Measurements from ENCODE around the gene LTBP1. TPM values are rescaled to one million over a fixed set of nuclear protein-coding genes. Genes with fewer than 3 reads are reported as not detected.

The LTBP1 gene
- total RNA-seq, 2 experiments from 2014 or later, result 0.06 TPM; not detected in 1

DNA sequence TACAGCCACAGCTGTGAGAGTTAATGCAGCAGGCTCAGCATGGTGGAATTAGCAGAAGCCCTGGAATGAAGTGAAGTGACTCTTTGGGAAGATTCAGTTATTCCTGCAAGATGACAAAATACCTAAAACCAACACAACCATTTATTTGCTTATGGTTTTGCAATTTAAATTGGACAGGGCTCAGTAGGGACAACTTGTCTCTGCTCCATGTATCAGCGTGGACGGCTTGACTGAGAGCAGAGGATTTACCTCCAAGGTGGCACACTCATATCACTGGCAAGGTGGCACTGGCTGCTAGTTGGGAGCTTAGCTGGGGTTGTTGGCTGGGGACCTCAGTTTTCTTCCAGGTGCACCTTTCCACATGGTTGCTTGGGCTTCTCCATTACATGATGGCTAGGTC lies 58.3 kb downstream of the LTBP1 start:
- Mint-ChIP-seq H3K4me1 (ENCODE audit: low read depth) (no peaks in the 10 kb centered on the region), H3K9me3 (no peaks in the 10 kb centered on the region), H3K27me3 (no peaks in the 10 kb centered on the region), H3K36me3 (ENCODE audit: low read depth) (no peaks in the 10 kb centered on the region), H3K4me3 (no peak overlapping the region), H3K27ac (no peak overlapping the region)
- ChIA-PET CTCF (interaction anchor here (0.6 kb wide), 1 partner anchor 375 kb away, joined by 3 read pairs; no protein-coding TSS in a partner anchor), POLR2A (no interaction called here)
- no peaks in the 10 kb centered on the region for H3K4me1 ChIP-seq (ENCODE audit: insufficient read depth, low read length)
- no peak overlapping the region for H3K27ac ChIP-seq (ENCODE audit: low read depth in 1 of 2, low read length in 2 of 2)
- H3K36me3 ChIP-seq (ENCODE audit: insufficient read depth, low read length), result no peaks in the 10 kb centered on the region
- H3K27me3 ChIP-seq (ENCODE audit: control insufficient read depth in 1 of 2, insufficient read depth in 2 of 2, low read length in 2 of 2), result no peaks in the 10 kb centered on the region
- no peaks in the 10 kb centered on the region for H3K9me3 ChIP-seq (ENCODE audit: control insufficient read depth in 1 of 2, insufficient read depth in 1 of 2, low read length in 2 of 2)
- TF ChIP-seq, protein P1, sequence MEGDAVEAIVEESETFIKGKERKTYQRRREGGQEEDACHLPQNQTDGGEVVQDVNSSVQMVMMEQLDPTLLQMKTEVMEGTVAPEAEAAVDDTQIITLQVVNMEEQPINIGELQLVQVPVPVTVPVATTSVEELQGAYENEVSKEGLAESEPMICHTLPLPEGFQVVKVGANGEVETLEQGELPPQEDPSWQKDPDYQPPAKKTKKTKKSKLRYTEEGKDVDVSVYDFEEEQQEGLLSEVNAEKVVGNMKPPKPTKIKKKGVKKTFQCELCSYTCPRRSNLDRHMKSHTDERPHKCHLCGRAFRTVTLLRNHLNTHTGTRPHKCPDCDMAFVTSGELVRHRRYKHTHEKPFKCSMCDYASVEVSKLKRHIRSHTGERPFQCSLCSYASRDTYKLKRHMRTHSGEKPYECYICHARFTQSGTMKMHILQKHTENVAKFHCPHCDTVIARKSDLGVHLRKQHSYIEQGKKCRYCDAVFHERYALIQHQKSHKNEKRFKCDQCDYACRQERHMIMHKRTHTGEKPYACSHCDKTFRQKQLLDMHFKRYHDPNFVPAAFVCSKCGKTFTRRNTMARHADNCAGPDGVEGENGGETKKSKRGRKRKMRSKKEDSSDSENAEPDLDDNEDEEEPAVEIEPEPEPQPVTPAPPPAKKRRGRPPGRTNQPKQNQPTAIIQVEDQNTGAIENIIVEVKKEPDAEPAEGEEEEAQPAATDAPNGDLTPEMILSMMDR (IDR thresholded peaks at IDR 0.05), result no peak
- no peak for DNase-seq
- no peak for ATAC-seq (ENCODE audit: poor library complexity)
- intact Hi-C loops (cut with DNase I, micrococcal nuclease), result no loop called here
- no peak overlapping the region for H3K4me3 ChIP-seq (ENCODE audit: low read length)

DNA sequence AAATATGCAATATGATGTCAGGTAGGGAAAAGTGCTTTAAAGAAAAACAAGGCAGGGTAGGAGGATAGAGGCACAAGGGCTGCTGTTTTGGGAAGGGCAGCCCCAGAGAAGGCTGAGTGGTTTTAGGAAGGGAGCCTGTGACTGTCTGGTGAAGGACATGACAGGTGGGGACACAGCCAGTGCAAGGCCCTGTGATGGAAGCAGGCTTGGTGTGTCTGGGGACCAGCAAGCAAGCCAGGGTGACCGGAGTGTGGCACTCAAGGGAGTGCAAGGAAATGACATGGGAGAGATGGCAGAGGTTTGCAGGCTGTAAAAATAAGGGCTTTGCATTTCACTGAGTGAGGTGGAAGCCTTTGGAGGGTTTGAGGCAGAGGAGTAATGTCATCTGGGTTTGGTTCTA lies 62.0 kb downstream of the LTBP1 start:
- no peaks in the 10 kb centered on the region for H3K9me3 ChIP-seq (ENCODE audit: control insufficient read depth in 1 of 2, insufficient read depth in 1 of 2, low read length in 2 of 2)
- no peaks in the 10 kb centered on the region for H3K4me1 ChIP-seq (ENCODE audit: insufficient read depth, low read length)
- Mint-ChIP-seq H3K9me3 (no peaks in the 10 kb centered on the region), H3K27me3 (no peaks in the 10 kb centered on the region), H3K4me3 (no peak overlapping the region), H3K27ac (no peak overlapping the region), H3K36me3 (ENCODE audit: low read depth) (no peaks in the 10 kb centered on the region), H3K4me1 (ENCODE audit: low read depth) (no peaks in the 10 kb centered on the region)
- no peak overlapping the region for H3K4me3 ChIP-seq (ENCODE audit: low read length)
- ATAC-seq (ENCODE audit: poor library complexity) (no peak), DNase-seq (no peak)
- no peaks in the 10 kb centered on the region for H3K27me3 ChIP-seq (ENCODE audit: control insufficient read depth in 1 of 2, insufficient read depth in 2 of 2, low read length in 2 of 2)
- no peaks in the 10 kb centered on the region for H3K36me3 ChIP-seq (ENCODE audit: insufficient read depth, low read length)
- TF ChIP-seq, protein P1 (IDR thresholded peaks at IDR 0.05), result no peak
- ChIA-PET POLR2A (no interaction called here), CTCF (no interaction called here)
- intact Hi-C loops (cut with DNase I, micrococcal nuclease), result no loop called here
- no peak overlapping the region for H3K27ac ChIP-seq (ENCODE audit: low read depth in 1 of 2, low read length in 2 of 2)

- Histone ChIP-seq H3K4me1 (ENCODE audit: insufficient read depth, low read length) (no peaks in the 10 kb centered on the region), H3K4me3 (ENCODE audit: low read length) (no peak overlapping the region), H3K27ac (ENCODE audit: low read depth in 1 of 2, low read length in 2 of 2) (no peak overlapping the region), H3K9me3 (ENCODE audit: control insufficient read depth in 1 of 2, insufficient read depth in 1 of 2, low read length in 2 of 2) (no peaks in the 10 kb centered on the region), H3K36me3 (ENCODE audit: insufficient read depth, low read length) (no peaks in the 10 kb centered on the region), H3K27me3 (ENCODE audit: control insufficient read depth in 1 of 2, insufficient read depth in 2 of 2, low read length in 2 of 2) (no peaks in the 10 kb centered on the region)
- no peaks in the 10 kb centered on the region for H3K9me3 Mint-ChIP-seq
- POLR2A ChIA-PET, result no interaction called here
- no peaks in the 10 kb centered on the region for H3K36me3 Mint-ChIP-seq (ENCODE audit: low read depth)
- H3K27ac Mint-ChIP-seq, result no peak overlapping the region
- H3K4me3 Mint-ChIP-seq, result no peak overlapping the region
- intact Hi-C loops (cut with DNase I, micrococcal nuclease), result no loop called here
- ATAC-seq (ENCODE audit: poor library complexity) (no peak), DNase-seq (no peak)
- no peaks in the 10 kb centered on the region for H3K4me1 Mint-ChIP-seq (ENCODE audit: low read depth)
- TF ChIP-seq, protein P1 (IDR thresholded peaks at IDR 0.05), result no peak
- CTCF ChIA-PET, result no interaction called here
- H3K27me3 Mint-ChIP-seq, result no peaks in the 10 kb centered on the region
These were observed 62.5 kb downstream of the LTBP1 start for GRCh38 chr2:33009249-33009648.
